Keratinocyte (primary cell): ENCODE data around the gene SPIRE1. TPM values are rescaled to one million over a fixed set of nuclear protein-coding genes. Genes with fewer than 3 reads are reported as not detected.

Experiments
- DNase-seq: peaks from one replicate; pipeline ENCODE4 v3.0.0-alpha.2; 2011; ENCODE audit warnings: low read depth, missing footprints, low spot score
- FAIRE-seq: peaks from 2 replicates; lab custom pipeline; 2011; peaks lifted over from hg19 to GRCh38; lab: Jason Lieb, UNC
- H2AFZ ChIP-seq: 2 replicates; pipeline ENCODE4 v1.6.0; 2012; ENCODE audit warnings: low read length, control low read depth, inconsistent platforms; ENCODE audit not compliant: control insufficient read depth
- H3K27ac ChIP-seq: 2 replicates; pipeline ENCODE4 v1.5.1; 2011; ENCODE audit warnings: low read length; ENCODE audit not compliant: control insufficient read depth, insufficient read depth
- H3K27me3 ChIP-seq: 3 replicates; pipeline ENCODE4 v1.6.0; 2011; ENCODE audit warnings: low read length; ENCODE audit not compliant: control insufficient read depth, insufficient read depth; ENCODE audit errors: extremely low read depth
- H3K36me3 ChIP-seq, 2 experiments: 2 replicates in 1 of 2; 3 replicates in 1 of 2; pipeline ENCODE4 v1.5.1; 2011; ENCODE audit warnings: low read length in 2 of 2, mild to moderate bottlenecking in 1 of 2; ENCODE audit not compliant: control insufficient read depth in 2 of 2, insufficient read depth in 2 of 2; ENCODE audit errors: extremely low read depth in 1 of 2
- H3K4me1 ChIP-seq: 3 replicates; pipeline ENCODE4 v1.5.1; 2011; ENCODE audit warnings: low read length; ENCODE audit not compliant: control insufficient read depth, insufficient read depth; ENCODE audit errors: extremely low read depth
- H3K4me2 ChIP-seq: 3 replicates; pipeline ENCODE4 v1.6.0; 2011; ENCODE audit warnings: low read depth, low read length; ENCODE audit not compliant: control insufficient read depth, insufficient read depth; ENCODE audit errors: extremely low read depth
- H3K4me3 ChIP-seq, 3 experiments: fragments of 200-600 bp in 1 of 3; sonication (generic) in 1 of 3; 2 replicates in 2 of 3; 3 replicates in 1 of 3; pipeline ENCODE4 v1.5.1; 2011 to 2016; ENCODE audit warnings: low read length in 3 of 3, mild to moderate bottlenecking in 3 of 3, control low read depth in 2 of 3, inconsistent platforms in 1 of 3, low read depth in 1 of 3, mixed read lengths in 1 of 3, mixed run types in 1 of 3, moderate library complexity in 1 of 3; ENCODE audit not compliant: control insufficient read depth in 2 of 3, insufficient read depth in 2 of 3; ENCODE audit errors: extremely low read depth in 1 of 3
- H3K79me2 ChIP-seq: 2 replicates; pipeline ENCODE4 v1.6.0; 2012; ENCODE audit warnings: low read length; ENCODE audit not compliant: control insufficient read depth, insufficient read depth
- H3K9ac ChIP-seq: 3 replicates; pipeline ENCODE4 v1.6.0; 2011; ENCODE audit warnings: low read length; ENCODE audit not compliant: control insufficient read depth, insufficient read depth; ENCODE audit errors: extremely low read depth
- H3K9me1 ChIP-seq: 3 replicates; pipeline ENCODE4 v1.6.0; 2011; ENCODE audit warnings: low read length; ENCODE audit not compliant: control insufficient read depth, insufficient read depth; ENCODE audit errors: extremely low read depth
- H3K9me3 ChIP-seq: 2 replicates; pipeline ENCODE4 v1.5.1; 2012; ENCODE audit warnings: low read depth, low read length; ENCODE audit not compliant: control insufficient read depth
- H4K20me1 ChIP-seq: 3 replicates; pipeline ENCODE4 v1.6.0; 2011; ENCODE audit warnings: low read length; ENCODE audit not compliant: control insufficient read depth, insufficient read depth; ENCODE audit errors: extremely low read depth
- CTCF ChIP-seq, 3 experiments: IDR thresholded peaks in 1 of 3; conservative IDR thresholded peaks in 1 of 3; optimal IDR thresholded peaks in 1 of 3; 2 replicates in 2 of 3; 3 replicates in 1 of 3; pipeline versions ENCODE3 to v1.5.1; 2011; ENCODE audit warnings: low read length in 3 of 3, mild to moderate bottlenecking in 3 of 3, moderate library complexity in 2 of 3, control low read depth in 1 of 3, inconsistent platforms in 1 of 3; ENCODE audit not compliant: insufficient read depth in 2 of 3; ENCODE audit errors: extremely low read depth in 1 of 3
- EZH2 ChIP-seq: IDR thresholded peaks from one replicate; pipeline ENCODE4 v1.6.1; 2012; ENCODE audit warnings: inconsistent platforms, mild to moderate bottlenecking, low read length, moderate library complexity
- dilution Hi-C: fragments of 300-500 bp; cut with MboI; formaldehyde crosslinking; loops from one replicate; pipeline ENCODE4 v1.7.0; 2020; ENCODE audit warnings: low sequenced_read_pairs; ENCODE audit not compliant: extremely low pct_ligation_motif_present
- polyA plus RNA-seq, 5 experiments: library from polyadenylated mRNA; depleted of rRNA in 3 of 5; stranded (reverse) in 3 of 5; stranded (forward) in 1 of 5; unstranded in 1 of 5; fragments of >200 nt; gene quantifications; 1 replicate in 1 of 5; 2 replicates in 3 of 5; 3 replicates in 1 of 5; pipeline versions ENCODE4 v1.2.1 to v1.2.3, GENCODE V29; 2011 to 2012; ENCODE audit warnings: missing spikeins in 2 of 5, low read depth in 1 of 5, low replicate concordance in 1 of 5

The SPIRE1 gene
- polyA plus RNA-seq, 1 donor (not counting 4 experiments of a cell fraction or from before 2014, with no cell fraction given) = 20.6 TPM

- Histone ChIP-seq H3K27ac (no peak overlapping the region), H3K4me3 (no peak overlapping the region), H3K9me1 (no peaks in the 10 kb centered on the region), H3K4me2 (no peak overlapping the region), H4K20me1 (no peaks in the 10 kb centered on the region), H3K9me3 (no peaks in the 10 kb centered on the region), H3K36me3 (peaks cover 0 to 1% of the 10 kb centered on the region in 2 experiments), H3K9ac (no peak overlapping the region), H3K27me3 (no peaks in the 10 kb centered on the region), H3K79me2 (no peaks in the 10 kb centered on the region), H3K4me1 (no peaks in the 10 kb centered on the region), H2AFZ (no peak overlapping the region)
- TF ChIP-seq CTCF (optimal IDR thresholded peaks at IDR 0.05 in 1 of 3, IDR thresholded peaks at IDR 0.05 in 1 of 3, conservative IDR thresholded peaks at IDR 0.05 in 1 of 3; ENCODE audit: extremely low read depth in 1 of 3, insufficient read depth in 2 of 3, low read length in 3 of 3) (no peak), EZH2 (no peak)
- no peak for DNase-seq
- FAIRE-seq = no peak
- dilution Hi-C loops = no loop called here
Observed at GRCh38 chr18:12438257-12438656, 219.7 kb downstream of the SPIRE1 start.

GRCh38 chr18:12435867-12436266, 222.0 kb downstream of the SPIRE1 start:
- dilution Hi-C loops = no loop called here

More at GRCh38 chr18:12435867-12436266, 222.0 kb downstream of the SPIRE1 start:
- TF ChIP-seq CTCF (optimal IDR thresholded peaks at IDR 0.05 in 1 of 3, IDR thresholded peaks at IDR 0.05 in 1 of 3, conservative IDR thresholded peaks at IDR 0.05 in 1 of 3; ENCODE audit: extremely low read depth in 1 of 3, insufficient read depth in 2 of 3, low read length in 3 of 3) = no peak
- TF ChIP-seq EZH2 = no peak
- Histone ChIP-seq H3K27me3 (no peaks in the 10 kb centered on the region), H3K9me3 (no peaks in the 10 kb centered on the region), H3K27ac (no peak overlapping the region), H2AFZ (no peak overlapping the region), H3K79me2 (no peaks in the 10 kb centered on the region), H3K36me3 (peaks cover 2 to 3% of the 10 kb centered on the region in 2 experiments), H4K20me1 (no peaks in the 10 kb centered on the region), H3K4me2 (no peak overlapping the region), H3K9me1 (no peaks in the 10 kb centered on the region), H3K4me3 (no peak overlapping the region), H3K9ac (no peak overlapping the region), H3K4me1 (no peaks in the 10 kb centered on the region)
- DNase-seq (no peak), FAIRE-seq (no peak)
